ENCODE measurements around the gene PROSER1.

The PROSER1 gene

GRCh38 chr13:39023316-39023715 is 14.6 kb downstream of the PROSER1 start:
- ATAC-seq, result no peak
- TF ChIP-seq RARB (CRISPR knock-in tag; IDR thresholded peaks at IDR 0.05) (no peak), PATZ1 (CRISPR knock-in tag; IDR thresholded peaks at IDR 0.05; ENCODE audit: borderline replicate concordance) (no peak), SNAI2 (CRISPR knock-in tag; IDR thresholded peaks at IDR 0.05) (no peak)

- TF ChIP-seq BACH2 (CRISPR knock-in tag; IDR thresholded peaks at IDR 0.05; ENCODE audit: borderline replicate concordance) (no peak), CREB5 (CRISPR knock-in tag; IDR thresholded peaks at IDR 0.05; ENCODE audit: low read depth) (no peak), ZNF70 (CRISPR knock-in tag; IDR thresholded peaks at IDR 0.05) (no peak), ZFP3 (CRISPR knock-in tag; IDR thresholded peaks at IDR 0.05) (no peak), TCF4 (CRISPR knock-in tag; IDR thresholded peaks at IDR 0.05; ENCODE audit: borderline replicate concordance) (no peak), GLIS3 (CRISPR knock-in tag; IDR thresholded peaks at IDR 0.05) (no peak), ISL1 (CRISPR knock-in tag; IDR thresholded peaks at IDR 0.05) (no peak), TSHZ2 (CRISPR knock-in tag; IDR thresholded peaks at IDR 0.05) (no peak), ZFP30 (CRISPR knock-in tag; IDR thresholded peaks at IDR 0.05) (no peak), PATZ1 (CRISPR knock-in tag; IDR thresholded peaks at IDR 0.05; ENCODE audit: borderline replicate concordance) (no peak)
Observed at GRCh38 chr13:39020853-39021462, 16.9 kb downstream of the PROSER1 start.

GRCh38 chr13:39016787-39017186 is 21.1 kb downstream of the PROSER1 start:
- ATAC-seq, result peak; percentile 85
- no peak for TF ChIP-seq PPARA (CRISPR knock-in tag; IDR thresholded peaks at IDR 0.05; ENCODE audit: borderline replicate concordance)
- no peak for TF ChIP-seq ISL1 (CRISPR knock-in tag; IDR thresholded peaks at IDR 0.05)
- no peak for TF ChIP-seq ZNF70 (CRISPR knock-in tag; IDR thresholded peaks at IDR 0.05)
- no peak for TF ChIP-seq CSRNP3 (CRISPR knock-in tag; IDR thresholded peaks at IDR 0.05)
- TF ChIP-seq ZFP30 (CRISPR knock-in tag; IDR thresholded peaks at IDR 0.05), result no peak
- TF ChIP-seq ZNF565 (CRISPR knock-in tag; conservative IDR thresholded peaks at IDR 0.05; ENCODE audit: low read depth), result no peak
- TF ChIP-seq CSDC2 (CRISPR knock-in tag; IDR thresholded peaks at IDR 0.05), result no peak
- TF ChIP-seq ARNTL (CRISPR knock-in tag; IDR thresholded peaks at IDR 0.05; ENCODE audit: borderline replicate concordance, low read depth), result no peak
- TF ChIP-seq SNAI2 (CRISPR knock-in tag; IDR thresholded peaks at IDR 0.05), result no peak
- no peak for TF ChIP-seq BACH2 (CRISPR knock-in tag; IDR thresholded peaks at IDR 0.05; ENCODE audit: borderline replicate concordance)
- no peak for TF ChIP-seq CREB5 (CRISPR knock-in tag; IDR thresholded peaks at IDR 0.05; ENCODE audit: low read depth)
- TF ChIP-seq TSHZ2 (CRISPR knock-in tag; IDR thresholded peaks at IDR 0.05), result no peak
- no peak for TF ChIP-seq RARB (CRISPR knock-in tag; IDR thresholded peaks at IDR 0.05)
- no peak for TF ChIP-seq ZNF8 (CRISPR knock-in tag; IDR thresholded peaks at IDR 0.05)
- no peak for TF ChIP-seq GLIS3 (CRISPR knock-in tag; IDR thresholded peaks at IDR 0.05)
- no peak for TF ChIP-seq PATZ1 (CRISPR knock-in tag; IDR thresholded peaks at IDR 0.05; ENCODE audit: borderline replicate concordance)
- no peak for TF ChIP-seq ZC3H10 (CRISPR knock-in tag; IDR thresholded peaks at IDR 0.05)
- TF ChIP-seq TCF4 (CRISPR knock-in tag; IDR thresholded peaks at IDR 0.05; ENCODE audit: borderline replicate concordance), result no peak

More at GRCh38 chr13:39020853-39021462, 16.9 kb downstream of the PROSER1 start:
- no peak for ATAC-seq

All from SK-N-SH treated with all-trans-retinoic acid at 6 μM for 48 hours (cell line).